Fibroblast of skin of left biceps (primary cell): ENCODE measurements around the gene SCN3A.

Experiments used
- DNase-seq, 2 experiments: peaks; one replicate each; pipeline ENCODE4 v3.0.0-alpha.2; 2013; ENCODE audit warnings: low read depth in 2 of 2

SCN3A gene

GRCh38 chr2:165056564-165056963 lies 147.3 kb downstream of the SCN3A start:
- no peak for DNase-seq

- no peak for DNase-seq
Observed at GRCh38 chr2:165055082-165055851, 148.6 kb downstream of the SCN3A start.

- no peak for DNase-seq
Observed at GRCh38 chr2:165054652-165055051, 149.2 kb downstream of the SCN3A start.

DNA sequence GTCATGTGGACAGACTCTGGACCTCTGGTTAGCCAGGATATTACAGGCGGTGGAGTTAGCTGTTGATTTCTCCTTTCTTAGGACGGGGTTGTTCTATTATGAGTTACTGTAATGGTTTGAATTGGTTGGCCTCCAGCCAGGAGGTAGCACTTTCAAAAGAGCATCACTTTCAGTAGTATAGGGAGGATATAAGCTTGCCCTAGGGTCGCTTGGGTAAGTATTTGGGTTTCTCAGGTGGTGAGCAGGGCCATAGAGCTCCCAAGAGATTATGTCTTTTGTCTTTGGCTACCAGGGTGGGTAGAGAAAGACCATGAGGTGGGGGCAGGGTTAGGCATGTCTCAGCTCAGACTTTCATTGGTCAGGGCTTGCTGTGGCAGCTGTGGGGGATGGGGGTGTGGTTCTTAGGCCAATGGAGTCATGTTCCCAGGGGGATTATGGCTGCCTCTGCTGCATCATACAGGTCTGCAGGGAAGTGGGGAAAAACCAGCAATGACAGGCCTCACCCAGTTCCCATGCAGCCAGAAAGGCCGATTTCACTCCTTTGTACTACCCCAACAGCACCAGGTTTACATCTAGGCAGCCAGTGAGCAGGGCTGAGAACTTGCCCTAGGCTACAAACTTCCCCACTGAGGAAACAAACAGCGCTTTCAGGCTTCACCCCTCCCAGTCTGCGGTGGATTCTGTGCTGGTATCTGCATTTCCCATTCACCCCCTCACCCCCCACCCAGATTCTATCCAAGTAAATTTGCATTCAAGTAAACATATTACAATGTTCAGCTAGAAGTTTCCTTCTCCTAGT lies 159.1 kb downstream of the SCN3A start:
- DNase-seq, result no peak
